AG04450 (cell line): ENCODE data around the gene IRF3. TPM values are rescaled to one million over a fixed set of nuclear protein-coding genes. Genes with fewer than 3 reads are reported as not detected.

Experiments
- CTCF ChIA-PET: fragments of 300-600, 350-600 bp; formaldehyde crosslinking; extraction: SDS; loops from one replicate; lab custom pipeline; 2022; ENCODE audit warnings: antibody characterized with exemption, inconsistent platforms; lab: Charles Lee
- POLR2A ChIA-PET: fragments of 350-600 bp; formaldehyde crosslinking; extraction: SDS; loops from one replicate; lab custom pipeline; 2021; ENCODE audit warnings: antibody characterized with exemption, inconsistent platforms; lab: Yijun Ruan, JAX
- DNase-seq: peaks from one replicate; pipeline ENCODE4 v3.0.0-alpha.2; 2011; ENCODE audit warnings: low read depth, low spot score
- H3K27ac ChIP-seq: one replicate; pipeline ENCODE4 v1.5.1; 2012; ENCODE audit warnings: low read depth, low read length, control low read depth
- H3K27me3 ChIP-seq: one replicate; pipeline ENCODE4 v1.6.0; 2012; ENCODE audit warnings: low read length; ENCODE audit not compliant: control insufficient read depth, insufficient read depth
- H3K4me3 ChIP-seq: 2 replicates; pipeline ENCODE4 v1.5.1; 2011; ENCODE audit warnings: mild to moderate bottlenecking, low read depth, low read length, control low read depth
- H3K9me3 ChIP-seq: 2 replicates; pipeline ENCODE4 v1.5.1; 2012; ENCODE audit warnings: low read length; ENCODE audit not compliant: control insufficient read depth, insufficient read depth
- CTCF ChIP-seq: IDR thresholded peaks from 2 replicates; pipeline ENCODE4 v1.5.1; 2011; ENCODE audit warnings: low read depth, low read length, control low read depth, inconsistent platforms
- polyA plus RNA-seq: library from polyadenylated mRNA; depleted of rRNA; stranded (reverse); fragments of >200 nt; gene quantifications from 2 replicates; pipeline ENCODE4 v1.2.3, GENCODE V29; 2011

Gene IRF3
- polyA plus RNA-seq, 1 experiment = 33.5 TPM

DNA sequence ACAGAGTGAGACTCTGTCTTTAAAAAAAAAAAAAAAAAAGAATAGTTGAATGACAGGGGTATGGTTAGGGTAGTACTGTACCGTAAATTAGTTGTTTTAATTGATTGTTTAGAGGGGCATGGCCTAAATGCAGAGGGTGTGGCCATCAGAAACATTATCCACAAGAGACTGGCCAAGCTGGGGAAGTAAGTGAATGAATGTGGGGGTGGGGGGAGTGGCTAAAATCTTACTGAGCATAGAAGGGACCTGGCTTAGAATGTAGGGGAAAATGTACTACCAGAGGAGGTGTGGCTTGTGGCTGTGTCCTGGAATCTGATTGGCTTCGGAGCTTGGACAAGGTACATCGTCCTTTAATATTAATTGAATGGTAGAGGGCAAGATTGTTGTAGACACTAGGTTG is 3.9 kb upstream of the IRF3 start:
- DNase-seq = no peak
- Histone ChIP-seq H3K27ac (no peak overlapping the region), H3K4me3 (no peak overlapping the region), H3K27me3 (no peaks in the 10 kb centered on the region), H3K9me3 (no peaks in the 10 kb centered on the region; the same call in 1 of the 2 replicates)
- ChIA-PET CTCF (interaction anchor here (1.6 kb wide), 1 partner anchor 11 kb away, joined by 3 read pairs; no protein-coding TSS in a partner anchor), POLR2A (no interaction called here)
- no peak for TF ChIP-seq CTCF

- Histone ChIP-seq H3K4me3 (no peak overlapping the region), H3K27me3 (no peaks in the 10 kb centered on the region), H3K27ac (no peak overlapping the region), H3K9me3 (no peaks in the 10 kb centered on the region; the same call in 1 of the 2 replicates)
- POLR2A ChIA-PET = interaction anchor here (1.4 kb wide), 1 partner anchor 9 kb away, joined by 3 read pairs; no protein-coding TSS in a partner anchor
- TF ChIP-seq CTCF = no peak
- no peak for DNase-seq
- CTCF ChIA-PET = interaction anchor here (0.6 to 0.9 kb wide), 2 partner anchors 97 to 101 kb away, joined by 3 to 4 read pairs; no protein-coding TSS in a partner anchor
Measured at GRCh38 chr19:49667473-49667872, 1.8 kb upstream of the IRF3 start.

DNA sequence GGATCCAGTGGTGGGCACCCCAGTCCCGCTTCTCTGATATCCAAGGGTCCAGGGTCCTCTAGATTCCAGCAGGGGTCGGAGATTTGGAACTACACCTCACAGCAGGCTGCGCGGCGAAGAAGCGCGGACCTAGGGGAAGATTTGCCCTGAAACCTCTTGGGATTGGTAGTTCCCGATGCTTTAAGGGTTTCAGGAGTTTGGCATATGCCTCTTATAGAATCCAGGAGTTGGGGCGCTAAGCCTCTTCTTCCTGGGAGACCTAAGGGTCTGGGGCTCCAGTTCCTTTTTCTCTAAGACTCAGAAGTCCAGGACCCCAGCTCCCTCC is 425 bp upstream of the IRF3 start:
- POLR2A ChIA-PET = interaction anchor here (0.6 to 1.4 kb wide), 4 partner anchors 9 to 26 kb away, joined by 3 to 6 read pairs (median 4); partner anchors contain the start of gene RRAS
- no peak; the same call in 1 of the 2 replicates for TF ChIP-seq CTCF
- peak overlapping the region; percentile 21 for H3K27ac ChIP-seq
- no peak for DNase-seq
- no peaks in the 10 kb centered on the region for H3K27me3 ChIP-seq
- no peaks in the 10 kb centered on the region; the same call in 1 of the 2 replicates for H3K9me3 ChIP-seq
- peak overlapping the region; percentile 93 for H3K4me3 ChIP-seq
- CTCF ChIA-PET = no interaction called here

- H3K9me3 ChIP-seq = no peaks in the 10 kb centered on the region; the same call in 1 of the 2 replicates
- TF ChIP-seq CTCF = no peak
- ChIA-PET POLR2A (interaction anchor here (0.7 to 1.8 kb wide), 6 partner anchors 11 to 75 kb away, joined by 3 to 14 read pairs (median 5); partner anchors contain the start of genes PRMT1 and RRAS), CTCF (interaction anchor here (1.1 kb wide), 1 partner anchor 8 kb away, joined by 4 read pairs; no protein-coding TSS in a partner anchor)
- H3K27ac ChIP-seq = peak overlapping the region; percentile 75
- H3K4me3 ChIP-seq = peak overlapping the region; percentile 93
- H3K27me3 ChIP-seq = no peaks in the 10 kb centered on the region
- no peak for DNase-seq
Measured at GRCh38 chr19:49665036-49665350, 664 bp downstream of the IRF3 start.
